GM12878 (cell line): ENCODE data around the gene DCTN2. TPM values are rescaled to one million over a fixed set of nuclear protein-coding genes. Genes with fewer than 3 reads are reported as not detected.

Experiments used
- ATAC-seq: fragments of 200-7000 bp; cut with Tn5 transposase; 3 replicates; pipeline ENCODE4 v1.9.1; 2020; ENCODE audit warnings: mild to moderate bottlenecking, moderate library complexity
- BruUV-seq: library from RNA; stranded (reverse); fragments of 400-500 nt; replicated peaks from 2 replicates; lab custom pipeline; 2021; lab: Mats Ljungman, UMichigan
- CTCF ChIA-PET: fragments of 300-600 bp; sonication (Branson Sonifier 250); formaldehyde crosslinking; extraction: SDS; loops from one replicate; lab custom pipeline; 2021; ENCODE audit warnings: inconsistent platforms; lab: Yijun Ruan, JAX
- POLR2A ChIA-PET: fragments of 350-600 bp; formaldehyde crosslinking; extraction: SDS; loops from one replicate; lab custom pipeline; 2021; ENCODE audit warnings: inconsistent platforms; lab: Charles Lee
- RAD21 ChIA-PET: fragments of 300-600 bp; sonication (Branson Sonifier 250); formaldehyde crosslinking; loops from one replicate; lab custom pipeline; 2023; ENCODE audit warnings: antibody characterized with exemption; ENCODE audit not compliant: unreplicated experiment; lab: Charles Lee
- SMC1A ChIA-PET: fragments of 300-600 bp; sonication (Branson Sonifier 250); formaldehyde crosslinking; loops from one replicate; lab custom pipeline; 2023; ENCODE audit not compliant: unreplicated experiment, uncharacterized antibody; lab: Charles Lee
- DNase-seq: peaks from one replicate; pipeline ENCODE4 v3.0.0-alpha.2; 2011; ENCODE audit warnings: low read depth, low spot score
- FAIRE-seq: peaks from 3 replicates; lab custom pipeline; 2011; peaks lifted over from hg19 to GRCh38; lab: Jason Lieb, UNC
- H2AFZ ChIP-seq: 2 replicates; pipeline ENCODE4 v1.6.0; 2011; ENCODE audit warnings: low read depth, low read length, control low read depth; ENCODE audit not compliant: control insufficient read depth
- H3K27ac ChIP-seq: 2 replicates; pipeline ENCODE4 v1.5.1; 2011; ENCODE audit warnings: control low read depth; ENCODE audit not compliant: control insufficient read depth, insufficient read depth
- H3K27me3 ChIP-seq, 2 experiments: replicated peaks in 1 of 2; 2 replicates each; pipeline versions ENCODE4 v1.6.0 to v1.6.1; 2011; ENCODE audit warnings: low read length in 1 of 2; ENCODE audit not compliant: control insufficient read depth in 2 of 2, insufficient read depth in 2 of 2
- H3K36me3 ChIP-seq, 2 experiments: 2 replicates each; pipeline ENCODE4 v1.5.1; 2011; ENCODE audit warnings: low read length in 1 of 2; ENCODE audit not compliant: control insufficient read depth in 2 of 2, insufficient read depth in 2 of 2
- H3K4me1 ChIP-seq: 2 replicates; pipeline ENCODE4 v1.6.1; 2011; ENCODE audit warnings: mild to moderate bottlenecking, low read length, moderate library complexity, mixed read lengths; ENCODE audit not compliant: control insufficient read depth, insufficient read depth
- H3K4me2 ChIP-seq: 2 replicates; pipeline ENCODE4 v1.6.0; 2011; ENCODE audit warnings: control low read depth; ENCODE audit not compliant: control insufficient read depth, insufficient read depth
- H3K4me3 ChIP-seq: fragments of 200-600 bp; sonication (generic); 2 replicates; pipeline ENCODE4 v1.5.1; 2016
- H3K79me2 ChIP-seq: 2 replicates; pipeline ENCODE4 v1.6.0; 2011; ENCODE audit warnings: low read length; ENCODE audit not compliant: control insufficient read depth, insufficient read depth
- H3K9ac ChIP-seq: 2 replicates; pipeline ENCODE4 v1.8.0; 2011; ENCODE audit warnings: low read length, control low read depth, mixed read lengths; ENCODE audit not compliant: control insufficient read depth, insufficient read depth
- H3K9me3 ChIP-seq: replicated peaks from 3 replicates; pipeline ENCODE4 v1.5.1; 2011; ENCODE audit warnings: mild to moderate bottlenecking, low read length; ENCODE audit not compliant: control insufficient read depth, insufficient read depth
- H4K20me1 ChIP-seq: 2 replicates; pipeline ENCODE4 v1.6.0; 2011; ENCODE audit not compliant: control insufficient read depth, insufficient read depth
- CBFB ChIP-seq: IDR thresholded peaks from 2 replicates; pipeline ENCODE4 v1.6.1; 2016; ENCODE audit warnings: antibody characterized with exemption, low read depth
- EP300 ChIP-seq, 2 experiments: fragments of 150-350 bp in 1 of 2; IDR thresholded peaks; 2 replicates each; pipeline ENCODE4 v1.6.1; 2011 to 2012; ENCODE audit warnings: low read depth in 2 of 2, low read length in 2 of 2, borderline replicate concordance in 1 of 2, improper control_type of control experiment in 1 of 2, inconsistent platforms in 1 of 2; ENCODE audit not compliant: control insufficient read depth in 1 of 2
- ETV6 ChIP-seq, 2 experiments: fragments of 450-650 bp in 1 of 2; IDR thresholded peaks in 1 of 2; conservative IDR thresholded peaks in 1 of 2; 2 replicates each; pipeline ENCODE4 v1.6.1; 2014; ENCODE audit warnings: antibody characterized with exemption in 1 of 2, borderline replicate concordance in 1 of 2, low read depth in 1 of 2, mild to moderate bottlenecking in 1 of 2, moderate library complexity in 1 of 2
- FOXK2 ChIP-seq: fragments of 450-650 bp; IDR thresholded peaks from 2 replicates; pipeline ENCODE4 v1.6.1; 2017; ENCODE audit warnings: mild to moderate bottlenecking, moderate library complexity
- HSF1 ChIP-seq: fragments of 150-350 bp; IDR thresholded peaks from 2 replicates; pipeline ENCODE4 v1.6.1; 2014; ENCODE audit warnings: mild to moderate bottlenecking, low read depth, low read length
- JUND ChIP-seq: IDR thresholded peaks from 2 replicates; pipeline ENCODE4 v1.6.1; 2012; ENCODE audit warnings: low read depth, mild to moderate bottlenecking, low read length, improper control_type of control experiment, moderate library complexity
- MLLT1 ChIP-seq: fragments of 450-650 bp; IDR thresholded peaks from 2 replicates; pipeline ENCODE4 v1.6.1; 2016; ENCODE audit warnings: mild to moderate bottlenecking
- PML ChIP-seq: IDR thresholded peaks from 2 replicates; pipeline ENCODE4 v1.6.1; 2012; ENCODE audit warnings: low read length, inconsistent platforms
- POU2F2 ChIP-seq: IDR thresholded peaks from 3 replicates; pipeline ENCODE4 v1.6.1; 2011; ENCODE audit warnings: low read depth, mild to moderate bottlenecking, low read length, borderline replicate concordance
- SMARCA5 ChIP-seq: fragments of 450-650 bp; IDR thresholded peaks from 2 replicates; pipeline ENCODE4 v1.6.1; 2017; ENCODE audit warnings: mild to moderate bottlenecking
- ZNF274 ChIP-seq: IDR thresholded peaks from one replicate; pipeline ENCODE4 v1.8.0; 2011; ENCODE audit not compliant: insufficient read length, insufficient read depth
- ZNF622 ChIP-seq: fragments of 450-650 bp; IDR thresholded peaks from 2 replicates; pipeline ENCODE4 v1.6.1; 2017; ENCODE audit warnings: mild to moderate bottlenecking, inconsistent platforms
- WGBS: methylation state at CpG from one replicate; pipeline ENCODE4 v1.1.6; 2016; ENCODE audit warnings: low lambda C conversion rate; ENCODE audit not compliant: insufficient replicate concordance, insufficient coverage; ENCODE audit errors: missing lambda C conversion rate; 5-methylcytosine and 5-hydroxymethylcytosine counted together
- in situ Hi-C: fragments of 300-500 bp; cut with MboI; formaldehyde crosslinking; loops from 9 replicates; pipeline ENCODE4 v1.14.3; 2018; ENCODE audit warnings: mixed read lengths
- intact Hi-C: fragments of 100-400 bp; cut with micrococcal nuclease; formaldehyde crosslinking; loops from one replicate; pipeline ENCODE4 v1.14.2; 2022; ENCODE audit not compliant: unreplicated experiment
- polyA plus RNA-seq, 11 experiments: library from polyadenylated mRNA; depleted of rRNA in 4 of 11; unstranded in 6 of 11; stranded (reverse) in 5 of 11; fragments of >200 nt; fragmentation: Nextera tagmentation in 4 of 11; fragmentation: Illumina TruSeq in 1 of 11; extraction: Ambion mirVana in 4 of 11; extraction: Trizol in 1 of 11; gene quantifications; 1 replicate in 1 of 11; 2 replicates in 10 of 11; pipeline versions ENCODE4 v1.2.1 to v1.2.3, GENCODE V29; 2011 to 2016; ENCODE audit warnings: inconsistent platforms in 2 of 11, missing spikeins in 2 of 11, low read depth in 1 of 11
- total RNA-seq, 4 experiments: library from RNA; depleted of rRNA in 3 of 4; stranded (reverse); fragments of >200 nt in 3 of 4; fragmentation: Illumina TruSeq in 1 of 4; extraction: Trizol in 1 of 4; gene quantifications; 2 replicates each; pipeline versions ENCODE4 v1.2.1 to v1.2.3, GENCODE V29; 2013 to 2021
- TF ChIP-seq, protein P1 (sequence below): fragments of 450-650 bp; IDR thresholded peaks from 2 replicates; pipeline ENCODE4 v1.6.1; 2014; ENCODE audit warnings: mild to moderate bottlenecking

Gene DCTN2
- total and polyA plus RNA-seq, 10 of the 15 experiments (the other 5 are each of a cell fraction or from before 2014, with no cell fraction given): 32.3 to 171 (median 100) TPM

DNA sequence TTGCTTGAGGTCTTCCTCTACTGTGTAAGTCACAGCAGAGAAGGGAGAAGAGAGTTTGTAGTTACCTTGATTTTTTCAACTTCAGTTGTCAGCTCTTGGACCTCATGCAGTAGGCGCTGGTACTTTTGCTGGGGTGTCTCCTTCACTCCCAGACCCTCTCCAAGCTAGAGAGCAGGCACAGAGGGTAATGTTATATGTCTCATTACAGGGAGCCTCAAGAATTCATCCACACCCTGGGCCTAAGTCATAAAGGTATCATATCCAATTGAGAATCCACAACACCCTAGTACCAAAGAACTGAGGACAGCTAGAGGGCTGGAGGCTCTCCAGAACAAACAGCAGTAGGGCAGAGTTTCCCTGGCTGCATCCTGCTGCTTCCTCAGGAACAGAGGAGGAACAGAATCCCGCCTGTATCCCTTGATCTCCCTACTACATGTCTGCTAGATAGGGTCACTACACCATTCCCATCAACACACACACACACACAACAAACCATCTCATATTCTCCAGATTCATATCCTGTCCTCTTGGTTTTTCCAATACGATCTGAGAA is 11.9 kb downstream of the DCTN2 start:
- no peak overlapping the region for H3K9ac ChIP-seq
- 95% methylated on average over 3 of the region's 3 CpGs for WGBS
- H3K36me3 ChIP-seq: peaks cover 10 to 22% of the 10 kb centered on the region in 2 experiments; a peak in 3 of 4 replicates
- BruUV-seq: no TSS peak
- no peak overlapping the region for H3K27ac ChIP-seq
- H3K4me1 ChIP-seq: no peaks in the 10 kb centered on the region
- FAIRE-seq: no peak
- no peaks in the 10 kb centered on the region for H3K9me3 ChIP-seq
- no peaks in the 10 kb centered on the region for H3K27me3 ChIP-seq
- no peak for ATAC-seq
- SMC1A ChIA-PET: no interaction called here
- H3K4me3 ChIP-seq: no peak overlapping the region
- intact Hi-C loops: no loop called here
- H2AFZ ChIP-seq: no peak overlapping the region
- in situ Hi-C loops: no loop called here
- TF ChIP-seq CBFB (no peak), ZNF274 (no peak), PML (no peak), ETV6 (conservative IDR thresholded peaks at IDR 0.05 in 1 of 2, IDR thresholded peaks at IDR 0.05 in 1 of 2; ENCODE audit: borderline replicate concordance in 1 of 2, low read depth in 1 of 2) (no peak)
- H4K20me1 ChIP-seq: no peaks in the 10 kb centered on the region
- H3K79me2 ChIP-seq: no peaks in the 10 kb centered on the region
- POLR2A ChIA-PET: interaction anchor here (1.3 kb wide), 1 partner anchor 12 kb away, joined by 4 read pairs; the partner anchor contains the start of gene DCTN2
- CTCF ChIA-PET: interaction anchor here (1.2 kb wide), 1 partner anchor 80 kb away, joined by 3 read pairs; the partner anchor contains the start of gene INHBE
- no peak for DNase-seq
- RAD21 ChIA-PET: no interaction called here
- H3K4me2 ChIP-seq: no peak overlapping the region

DNA sequence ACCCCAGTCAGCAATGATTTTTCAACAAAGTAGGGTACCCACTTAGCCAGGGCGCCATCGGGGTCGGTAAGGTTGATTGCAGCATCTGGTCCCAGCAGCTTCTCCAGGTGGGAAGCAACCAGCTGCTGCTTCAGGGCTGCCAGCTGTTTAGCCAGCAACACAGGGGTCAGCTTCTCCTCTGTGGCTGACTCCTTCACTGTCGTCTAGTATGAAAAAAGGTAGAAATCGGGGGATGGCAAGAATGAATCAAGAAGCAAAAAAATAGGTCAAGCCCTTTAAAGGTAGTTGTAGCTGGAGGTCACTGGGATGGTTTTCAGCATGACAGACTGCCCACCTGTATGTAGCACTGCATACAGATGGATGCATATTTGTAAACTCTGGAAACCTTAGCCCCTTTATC is 12.7 kb downstream of the DCTN2 start:
- ChIA-PET RAD21 (no interaction called here), POLR2A (no interaction called here), CTCF (interaction anchor here (1.2 kb wide), 1 partner anchor 80 kb away, joined by 3 read pairs; the partner anchor contains the start of gene INHBE), SMC1A (no interaction called here)
- Histone ChIP-seq H3K9ac (no peak overlapping the region), H3K9me3 (no peaks in the 10 kb centered on the region), H3K27ac (no peak overlapping the region), H3K27me3 (no peaks in the 10 kb centered on the region), H4K20me1 (no peaks in the 10 kb centered on the region), H3K4me2 (no peak overlapping the region), H2AFZ (no peak overlapping the region), H3K4me1 (no peaks in the 10 kb centered on the region), H3K4me3 (no peak overlapping the region), H3K79me2 (no peaks in the 10 kb centered on the region), H3K36me3 (peaks cover 12 to 22% of the 10 kb centered on the region in 2 experiments; a peak in 3 of 4 replicates)
- in situ Hi-C loops (no loop called here), intact Hi-C loops (no loop called here)
- ATAC-seq (no peak), DNase-seq (no peak), FAIRE-seq (no peak)
- over 99% methylated on average over 5 of the region's 5 CpGs for WGBS
- no TSS peak for BruUV-seq
- no peak for TF ChIP-seq EP300 (IDR thresholded peaks at IDR 0.05; ENCODE audit: borderline replicate concordance in 1 of 2, control insufficient read depth in 1 of 2, low read depth in 2 of 2, low read length in 2 of 2)
- TF ChIP-seq HSF1: no peak
- TF ChIP-seq MLLT1: no peak
- TF ChIP-seq POU2F2: no peak
- TF ChIP-seq FOXK2: no peak
- TF ChIP-seq, protein P1, sequence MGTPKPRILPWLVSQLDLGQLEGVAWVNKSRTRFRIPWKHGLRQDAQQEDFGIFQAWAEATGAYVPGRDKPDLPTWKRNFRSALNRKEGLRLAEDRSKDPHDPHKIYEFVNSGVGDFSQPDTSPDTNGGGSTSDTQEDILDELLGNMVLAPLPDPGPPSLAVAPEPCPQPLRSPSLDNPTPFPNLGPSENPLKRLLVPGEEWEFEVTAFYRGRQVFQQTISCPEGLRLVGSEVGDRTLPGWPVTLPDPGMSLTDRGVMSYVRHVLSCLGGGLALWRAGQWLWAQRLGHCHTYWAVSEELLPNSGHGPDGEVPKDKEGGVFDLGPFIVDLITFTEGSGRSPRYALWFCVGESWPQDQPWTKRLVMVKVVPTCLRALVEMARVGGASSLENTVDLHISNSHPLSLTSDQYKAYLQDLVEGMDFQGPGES: no peak
- TF ChIP-seq SMARCA5: no peak
- no peak for TF ChIP-seq ZNF622
- TF ChIP-seq JUND: no peak
